ENCODE results near the gene SLC39A7. TPM values are rescaled to one million over a fixed set of nuclear protein-coding genes. Genes with fewer than 3 reads are reported as not detected.

The SLC39A7 gene
- total RNA-seq, 1 experiment from 2014 or later = 130 TPM

DNA sequence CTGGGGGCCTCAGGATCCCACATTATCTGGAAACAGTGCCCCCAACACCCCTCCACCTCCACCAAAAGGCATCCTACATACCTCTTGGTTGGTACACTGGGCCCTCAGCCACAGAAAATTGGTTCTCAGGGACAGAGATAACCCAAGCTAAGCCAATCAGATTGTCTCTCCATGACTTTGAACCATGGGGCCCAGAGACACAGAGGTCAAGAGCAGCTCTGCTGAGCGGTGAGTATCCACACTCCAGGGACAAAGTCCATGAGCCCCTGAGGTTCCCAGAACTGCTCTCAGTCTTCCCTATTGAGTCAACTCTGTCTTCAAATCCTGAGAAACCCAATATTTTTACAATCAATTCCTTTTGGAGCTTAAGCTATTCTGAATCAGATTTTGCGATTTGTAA is 43.7 kb upstream of the SLC39A7 start:
- ChIA-PET POLR2A (no interaction called here), RAD21 (ENCODE audit: low non-redundant PET in 1 of 2, low total read pairs in 2 of 2, uncharacterized antibody in 2 of 2, unreplicated experiment in 2 of 2) (no interaction called here), CTCF (interaction anchor here (1.3 kb wide), 1 partner anchor 9 kb away, joined by 3 read pairs; no protein-coding TSS in a partner anchor)
- H3K9me2 ChIP-seq (ENCODE audit: insufficient read depth) = no peaks in the 10 kb centered on the region
- no peak overlapping the region for H3K4me2 ChIP-seq (ENCODE audit: low read length)
- intact Hi-C loops (cut with micrococcal nuclease) = no loop called here
- no TSS peak for BruUV-seq (replicated peaks)
- no peak overlapping the region for H2AFZ ChIP-seq (ENCODE audit: low read depth, low read length, poor library complexity, severe bottlenecking)
- H3K9ac ChIP-seq (ENCODE audit: low read length) = no peak overlapping the region
- H3K36me3 ChIP-seq (ENCODE audit: control insufficient read depth in 1 of 2, insufficient read depth in 2 of 2, low read length in 2 of 2) = no peaks in the 10 kb centered on the region
- no peaks in the 10 kb centered on the region for H3K79me2 ChIP-seq (ENCODE audit: insufficient read depth, low read length)
- no peak for ATAC-seq
- no peak overlapping the region for H3K27ac ChIP-seq (ENCODE audit: low read depth, low read length)
- H4K20me1 ChIP-seq (ENCODE audit: insufficient read depth) = no peaks in the 10 kb centered on the region
- H3K4me3 ChIP-seq (replicated peaks in 1 of 2; ENCODE audit: low read depth in 1 of 2, low read length in 2 of 2) = no peak overlapping the region
- peaks cover 11 to 19% of the 10 kb centered on the region in 2 experiments for H3K4me1 ChIP-seq (ENCODE audit: control insufficient read depth in 1 of 2, insufficient read depth in 2 of 2, low read length in 2 of 2)
- H3K27me3 ChIP-seq (ENCODE audit: insufficient read depth, low read length) = no peaks in the 10 kb centered on the region
- DNase-seq (ENCODE audit: low read depth, low spot score) = no peak
- no peaks in the 10 kb centered on the region for H3K9me3 ChIP-seq (ENCODE audit: control insufficient read depth in 1 of 2, insufficient read depth in 1 of 2, low read depth in 1 of 2, low read length in 2 of 2)
- TF ChIP-seq ZNF274 (IDR thresholded peaks at IDR 0.05; ENCODE audit: low read depth, low read length) = no peak
- no peak for TF ChIP-seq MAX (IDR thresholded peaks at IDR 0.05)
- TF ChIP-seq POLR2AphosphoS5 (IDR thresholded peaks at IDR 0.05; ENCODE audit: low read depth, low read length) = no peak
- no peak for TF ChIP-seq SRF (IDR thresholded peaks at IDR 0.05; ENCODE audit: low read depth)
- TF ChIP-seq EZH2 (IDR thresholded peaks at IDR 0.05) = no peak
- TF ChIP-seq, protein P1, sequence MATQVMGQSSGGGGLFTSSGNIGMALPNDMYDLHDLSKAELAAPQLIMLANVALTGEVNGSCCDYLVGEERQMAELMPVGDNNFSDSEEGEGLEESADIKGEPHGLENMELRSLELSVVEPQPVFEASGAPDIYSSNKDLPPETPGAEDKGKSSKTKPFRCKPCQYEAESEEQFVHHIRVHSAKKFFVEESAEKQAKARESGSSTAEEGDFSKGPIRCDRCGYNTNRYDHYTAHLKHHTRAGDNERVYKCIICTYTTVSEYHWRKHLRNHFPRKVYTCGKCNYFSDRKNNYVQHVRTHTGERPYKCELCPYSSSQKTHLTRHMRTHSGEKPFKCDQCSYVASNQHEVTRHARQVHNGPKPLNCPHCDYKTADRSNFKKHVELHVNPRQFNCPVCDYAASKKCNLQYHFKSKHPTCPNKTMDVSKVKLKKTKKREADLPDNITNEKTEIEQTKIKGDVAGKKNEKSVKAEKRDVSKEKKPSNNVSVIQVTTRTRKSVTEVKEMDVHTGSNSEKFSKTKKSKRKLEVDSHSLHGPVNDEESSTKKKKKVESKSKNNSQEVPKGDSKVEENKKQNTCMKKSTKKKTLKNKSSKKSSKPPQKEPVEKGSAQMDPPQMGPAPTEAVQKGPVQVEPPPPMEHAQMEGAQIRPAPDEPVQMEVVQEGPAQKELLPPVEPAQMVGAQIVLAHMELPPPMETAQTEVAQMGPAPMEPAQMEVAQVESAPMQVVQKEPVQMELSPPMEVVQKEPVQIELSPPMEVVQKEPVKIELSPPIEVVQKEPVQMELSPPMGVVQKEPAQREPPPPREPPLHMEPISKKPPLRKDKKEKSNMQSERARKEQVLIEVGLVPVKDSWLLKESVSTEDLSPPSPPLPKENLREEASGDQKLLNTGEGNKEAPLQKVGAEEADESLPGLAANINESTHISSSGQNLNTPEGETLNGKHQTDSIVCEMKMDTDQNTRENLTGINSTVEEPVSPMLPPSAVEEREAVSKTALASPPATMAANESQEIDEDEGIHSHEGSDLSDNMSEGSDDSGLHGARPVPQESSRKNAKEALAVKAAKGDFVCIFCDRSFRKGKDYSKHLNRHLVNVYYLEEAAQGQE (IDR thresholded peaks at IDR 0.05; ENCODE audit: low read depth) = no peak
- TF ChIP-seq CEBPB (IDR thresholded peaks at IDR 0.05; ENCODE audit: low read depth) = no peak
- no peak for TF ChIP-seq ELF1 (IDR thresholded peaks at IDR 0.05; ENCODE audit: borderline replicate concordance, low read depth)
- TF ChIP-seq EZH2phosphoT487 (IDR thresholded peaks at IDR 0.05; ENCODE audit: borderline replicate concordance) = no peak
- no peak for TF ChIP-seq FOSL1 (IDR thresholded peaks at IDR 0.05; ENCODE audit: low read depth)
